Neural progenitor cell (in vitro differentiated cells): ENCODE measurements around the gene KRTAP5-9.

Source experiments
- CTCF ChIP-seq: fragments of 200-600 bp; sonication (generic); IDR thresholded peaks from 2 replicates; pipeline ENCODE4 v1.5.1; 2017; ENCODE audit warnings: antibody characterized with exemption, mild to moderate bottlenecking
- EZH2 ChIP-seq: fragments of 200-600 bp; sonication (generic); IDR thresholded peaks from 2 replicates; pipeline ENCODE4 v1.6.1; 2017; ENCODE audit warnings: antibody characterized with exemption, mild to moderate bottlenecking, moderate library complexity
- EZH2phosphoT487 ChIP-seq: fragments of 200-600 bp; sonication (generic); IDR thresholded peaks from 2 replicates; pipeline ENCODE4 v1.6.1; 2017; ENCODE audit warnings: antibody characterized with exemption

DNA sequence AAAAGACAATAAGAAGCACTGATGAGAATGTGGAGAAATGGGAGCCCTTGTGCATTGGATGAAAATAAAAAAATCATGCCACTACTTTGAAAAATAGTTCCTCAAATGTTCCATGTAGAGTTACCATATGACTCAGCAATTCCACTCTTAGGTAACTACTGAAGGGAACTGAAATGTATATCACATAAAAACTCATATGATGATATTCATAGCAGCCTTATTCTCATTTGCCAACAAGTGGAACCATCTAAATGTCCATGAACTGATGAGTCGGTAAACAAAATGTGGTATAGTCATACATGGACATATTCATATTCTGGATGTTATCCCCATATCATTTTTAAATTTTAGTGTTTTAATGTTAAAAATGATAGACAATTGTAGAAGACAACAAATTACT lies 3.5 kb downstream of the KRTAP5-9 start:
- TF ChIP-seq CTCF (no peak), EZH2 (no peak), EZH2phosphoT487 (no peak)
